GM12874 (cell line): ENCODE measurements around the gene CLEC4F.

Experiments used
- CTCF ChIP-seq: IDR thresholded peaks from 2 replicates; pipeline ENCODE4 v1.5.1; 2011; ENCODE audit warnings: low read depth, mild to moderate bottlenecking, control low read depth, low read length, moderate library complexity; ENCODE audit not compliant: insufficient read depth

The CLEC4F gene

DNA sequence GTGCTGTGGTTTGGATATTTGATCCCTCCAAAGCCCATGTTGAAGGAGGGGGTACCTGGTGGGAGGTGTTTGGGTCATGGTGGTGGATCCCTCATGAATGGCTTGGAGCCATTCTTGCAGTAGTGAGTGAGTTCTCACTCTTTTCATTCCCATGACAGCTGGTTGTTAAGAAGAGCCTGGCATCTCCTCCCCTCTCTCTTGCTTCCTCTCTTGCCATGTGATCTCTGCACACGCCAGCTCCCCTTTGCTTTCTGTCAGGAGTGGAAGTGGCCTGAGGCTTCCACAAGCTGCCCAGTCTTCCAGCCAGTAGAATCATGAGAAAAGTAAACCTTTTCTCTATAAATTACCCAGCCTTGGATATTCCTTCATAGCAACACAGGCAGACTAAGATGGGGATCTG is 61.0 kb downstream of the CLEC4F start:
- TF ChIP-seq CTCF, result no peak
